GM12864 (cell line): ENCODE data around the gene NOTCH2.

Source experiments
- DNase-seq: peaks from one replicate; pipeline ENCODE4 v3.0.0-alpha.2; 2011; ENCODE audit warnings: low read depth
- H3K4me3 ChIP-seq: 2 replicates; pipeline ENCODE4 v1.5.1; 2011; ENCODE audit warnings: mild to moderate bottlenecking, low read depth, low read length, control low read depth
- CTCF ChIP-seq: IDR thresholded peaks from 2 replicates; pipeline ENCODE4 v1.5.1; 2011; ENCODE audit warnings: low read depth, mild to moderate bottlenecking, moderate library complexity, low read length, control low read depth, inconsistent platforms; ENCODE audit errors: missing control alignments

The NOTCH2 gene

GRCh38 chr1:119893238-119893791 is 176.1 kb downstream of the NOTCH2 start:
- TF ChIP-seq CTCF, result no peak
- no peak for DNase-seq
- H3K4me3 ChIP-seq, result no peak overlapping the region

GRCh38 chr1:119891386-119891785 is 178.1 kb downstream of the NOTCH2 start:
- no peak overlapping the region for H3K4me3 ChIP-seq
- DNase-seq, result no peak
- no peak for TF ChIP-seq CTCF

GRCh38 chr1:119888476-119888875 is 181.0 kb downstream of the NOTCH2 start:
- DNase-seq, result no peak
- no peak overlapping the region for H3K4me3 ChIP-seq
- TF ChIP-seq CTCF, result no peak

GRCh38 chr1:119887427-119887826 is 182.0 kb downstream of the NOTCH2 start:
- no peak for DNase-seq
- no peak for TF ChIP-seq CTCF
- no peak overlapping the region for H3K4me3 ChIP-seq

GRCh38 chr1:119885903-119886783 is 183.3 kb downstream of the NOTCH2 start:
- no peak overlapping the region for H3K4me3 ChIP-seq
- DNase-seq, result no peak

GRCh38 chr1:119884711-119885110 is 184.8 kb downstream of the NOTCH2 start:
- no peak for DNase-seq
- no peak overlapping the region for H3K4me3 ChIP-seq
- TF ChIP-seq CTCF, result no peak

More at GRCh38 chr1:119885903-119886783, 183.3 kb downstream of the NOTCH2 start:
- TF ChIP-seq CTCF, result peak; percentile 84
